IPS-18c (cell line): ENCODE results near the gene FKBP10.
A peak's percentile ranks its signal among the peaks of the same experiment; 100 is the strongest.

Source experiments
- H3K4me3 ChIP-seq: 2 replicates; pipeline ENCODE4 v1.7.0; 2013; ENCODE audit warnings: low read depth, mild to moderate bottlenecking, low read length, moderate library complexity; ENCODE audit not compliant: insufficient read depth
- H3K9me3 ChIP-seq: one replicate; pipeline ENCODE4 v1.6.1; 2013; ENCODE audit warnings: mild to moderate bottlenecking, low read length, moderate library complexity; ENCODE audit not compliant: control insufficient read depth, insufficient read depth

FKBP10 gene

GRCh38 chr17:41777574-41778188 is 35.1 kb upstream of the FKBP10 start:
- H3K9me3 ChIP-seq: no peaks in the 10 kb centered on the region
- no peak overlapping the region for H3K4me3 ChIP-seq

GRCh38 chr17:41779954-41780353 is 32.9 kb upstream of the FKBP10 start:
- H3K4me3 ChIP-seq: no peak overlapping the region
- no peaks in the 10 kb centered on the region for H3K9me3 ChIP-seq

DNA sequence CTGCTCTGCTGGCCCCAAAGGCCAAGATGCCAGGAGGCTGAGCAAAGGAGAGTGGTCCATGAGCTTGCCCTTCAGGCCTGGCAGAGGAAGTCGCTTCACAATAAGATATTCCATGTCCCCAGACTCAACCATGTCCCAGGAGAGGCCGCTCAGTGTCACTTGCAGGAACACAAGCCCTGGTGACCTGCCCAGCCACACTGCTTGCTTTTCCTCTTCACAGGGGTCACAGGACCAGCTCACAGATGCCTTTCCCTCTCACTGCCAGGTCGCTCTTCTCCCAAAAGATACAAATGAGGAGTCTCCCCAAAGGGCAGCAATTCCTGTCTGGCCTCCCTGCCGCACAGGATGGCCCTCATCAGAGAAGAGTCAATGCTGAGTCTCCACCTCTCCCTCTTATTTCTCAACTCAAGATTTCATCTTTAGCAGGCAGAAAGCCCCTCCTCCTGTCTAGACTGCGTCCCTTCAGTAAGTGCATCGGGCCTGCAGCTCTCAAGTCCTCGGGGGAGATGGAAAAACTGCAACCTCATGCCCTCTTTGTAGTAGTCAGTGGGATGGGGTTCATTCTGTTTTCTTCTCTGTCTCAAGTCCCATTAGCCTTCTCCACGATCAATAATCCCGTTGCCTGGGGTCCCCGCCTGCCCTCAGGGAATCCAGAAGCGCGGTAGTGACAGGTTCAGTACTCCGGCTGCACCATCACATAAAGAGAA is 31.2 kb upstream of the FKBP10 start:
- no peaks in the 10 kb centered on the region for H3K9me3 ChIP-seq
- H3K4me3 ChIP-seq: no peak overlapping the region

DNA sequence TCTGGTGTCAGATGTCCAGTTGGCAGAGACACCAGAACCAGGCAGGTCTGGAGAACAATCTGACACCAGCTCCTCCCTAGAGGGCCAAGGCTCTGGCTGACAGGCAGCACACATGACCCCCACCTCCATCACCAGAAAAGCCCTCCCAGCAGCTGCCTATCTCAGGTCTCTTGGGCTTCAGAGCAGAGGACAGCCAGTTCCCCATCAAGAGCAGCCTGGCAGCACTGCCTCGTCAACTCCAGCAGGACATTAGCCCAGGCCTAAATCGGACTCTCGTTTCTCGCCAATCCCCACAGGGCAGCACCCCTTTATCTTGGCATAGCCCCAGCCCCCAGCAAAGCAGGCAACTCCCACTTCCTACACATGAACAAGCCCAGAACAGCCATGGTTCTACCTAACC is 30.7 kb upstream of the FKBP10 start:
- no peaks in the 10 kb centered on the region for H3K9me3 ChIP-seq
- no peak overlapping the region for H3K4me3 ChIP-seq

DNA sequence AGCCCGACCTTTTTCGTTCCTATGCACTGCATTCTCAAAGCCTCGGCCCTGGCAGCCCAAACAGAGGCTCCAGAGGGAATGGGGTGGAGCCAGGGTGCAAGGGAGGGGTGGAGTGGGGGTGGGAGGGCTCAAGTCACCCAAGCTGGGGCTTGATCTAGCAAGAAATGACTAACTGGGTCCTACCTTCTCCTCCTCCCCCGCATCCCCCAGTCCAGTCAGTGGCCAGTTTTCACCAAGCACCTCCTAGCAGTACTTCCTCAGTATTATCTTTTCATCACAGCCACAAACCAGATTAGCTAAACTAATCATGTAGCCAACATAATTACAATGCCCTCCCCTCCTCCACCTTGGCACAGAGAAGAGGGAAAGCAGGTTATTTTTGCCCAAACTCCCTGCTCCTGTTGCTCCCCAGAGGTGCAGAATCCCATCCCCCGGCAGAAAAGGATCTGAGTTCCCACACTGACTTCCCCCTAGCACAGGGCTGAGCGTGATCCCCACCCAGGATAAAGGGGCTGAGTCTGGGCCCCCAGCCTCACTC is 28.5 kb upstream of the FKBP10 start:
- Histone ChIP-seq H3K4me3 (peak overlapping the region; percentile 88), H3K9me3 (no peaks in the 10 kb centered on the region)

GRCh38 chr17:41785091-41785858 is 27.5 kb upstream of the FKBP10 start:
- no peaks in the 10 kb centered on the region for H3K9me3 ChIP-seq
- H3K4me3 ChIP-seq: peak overlapping the region; percentile 88

GRCh38 chr17:41785859-41786226 is 27.0 kb upstream of the FKBP10 start:
- H3K9me3 ChIP-seq: no peaks in the 10 kb centered on the region
- peak overlapping the region; percentile 88 for H3K4me3 ChIP-seq

- Histone ChIP-seq H3K4me3 (peak within 1 kb of the TSS; percentile 88), H3K9me3 (no peaks in the 10 kb centered on the region)
Observed at GRCh38 chr17:41786227-41787020, 26.4 kb upstream of the FKBP10 start, which contains the start of gene JUP. JUP (minus strand) TSS chr17:41786711; CDS start chr17:41771854, 14,857 bp downstream.

DNA sequence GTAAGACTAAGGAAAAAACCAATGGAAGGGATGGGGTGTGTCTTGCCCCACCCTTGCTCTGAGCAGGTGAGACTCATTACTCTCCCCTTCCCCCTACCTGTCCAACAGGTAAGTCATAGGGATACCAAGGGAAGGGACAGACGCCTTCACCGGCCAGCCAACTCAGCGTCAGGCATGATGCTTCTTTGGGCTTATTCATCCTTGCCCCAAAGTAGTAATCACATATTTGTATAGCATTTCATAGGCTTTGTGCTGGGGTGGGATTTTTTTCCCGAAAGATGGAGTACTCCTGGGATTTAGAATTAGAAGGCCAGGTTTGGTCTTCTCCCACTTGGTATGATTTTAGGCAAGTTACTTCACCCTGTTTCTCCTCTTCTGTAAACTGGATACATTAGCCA is 25.8 kb upstream of the FKBP10 start:
- Histone ChIP-seq H3K9me3 (no peaks in the 10 kb centered on the region), H3K4me3 (no peak overlapping the region)

DNA sequence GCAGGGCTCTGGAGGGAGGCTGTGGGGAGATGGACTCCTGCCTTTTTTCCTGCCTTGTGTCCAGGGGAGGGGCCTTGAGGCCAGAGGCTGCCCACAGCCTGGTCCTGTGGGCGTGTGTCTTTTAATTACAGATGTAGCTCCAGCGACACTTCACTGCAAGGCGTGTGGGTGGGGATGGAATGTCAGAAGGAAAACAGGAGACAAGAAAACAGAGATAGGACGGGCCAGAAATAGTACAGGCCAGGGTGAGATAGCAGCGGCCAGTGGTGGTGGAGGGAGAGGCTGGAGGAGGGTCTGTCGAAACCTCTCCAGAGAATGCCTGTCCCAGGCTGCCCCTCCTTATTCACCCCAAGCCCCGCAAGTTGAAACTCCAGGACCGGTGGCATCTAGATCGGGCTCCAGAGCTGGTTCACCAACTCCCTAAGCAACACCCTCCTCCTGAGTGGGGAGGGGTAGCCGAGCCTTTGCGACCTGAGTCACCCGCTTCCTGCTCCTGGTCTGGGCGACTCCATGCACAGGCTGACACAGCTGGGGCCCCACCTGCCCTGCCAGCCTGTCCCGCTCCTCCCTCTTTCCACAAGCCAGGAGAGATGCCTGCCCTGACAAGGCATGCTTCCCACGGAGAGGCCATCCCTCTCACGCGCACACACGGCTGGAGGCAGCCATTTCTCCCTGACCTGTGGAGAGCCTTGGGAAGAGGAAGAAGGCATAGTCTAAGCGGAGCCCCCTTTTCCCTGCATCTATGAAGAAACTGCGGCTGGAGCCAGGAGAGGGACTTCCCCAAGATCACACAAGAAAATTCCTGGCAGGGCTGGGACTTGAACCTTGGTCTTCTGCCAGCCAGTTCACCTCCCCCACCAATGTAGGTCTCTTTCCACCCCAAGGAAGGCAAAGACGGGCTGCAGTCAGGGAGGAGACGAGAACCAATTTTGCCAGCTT is 19.7 kb upstream of the FKBP10 start:
- Histone ChIP-seq H3K9me3 (peaks cover 2% of the 10 kb centered on the region), H3K4me3 (peak overlapping the region; percentile 36)

DNA sequence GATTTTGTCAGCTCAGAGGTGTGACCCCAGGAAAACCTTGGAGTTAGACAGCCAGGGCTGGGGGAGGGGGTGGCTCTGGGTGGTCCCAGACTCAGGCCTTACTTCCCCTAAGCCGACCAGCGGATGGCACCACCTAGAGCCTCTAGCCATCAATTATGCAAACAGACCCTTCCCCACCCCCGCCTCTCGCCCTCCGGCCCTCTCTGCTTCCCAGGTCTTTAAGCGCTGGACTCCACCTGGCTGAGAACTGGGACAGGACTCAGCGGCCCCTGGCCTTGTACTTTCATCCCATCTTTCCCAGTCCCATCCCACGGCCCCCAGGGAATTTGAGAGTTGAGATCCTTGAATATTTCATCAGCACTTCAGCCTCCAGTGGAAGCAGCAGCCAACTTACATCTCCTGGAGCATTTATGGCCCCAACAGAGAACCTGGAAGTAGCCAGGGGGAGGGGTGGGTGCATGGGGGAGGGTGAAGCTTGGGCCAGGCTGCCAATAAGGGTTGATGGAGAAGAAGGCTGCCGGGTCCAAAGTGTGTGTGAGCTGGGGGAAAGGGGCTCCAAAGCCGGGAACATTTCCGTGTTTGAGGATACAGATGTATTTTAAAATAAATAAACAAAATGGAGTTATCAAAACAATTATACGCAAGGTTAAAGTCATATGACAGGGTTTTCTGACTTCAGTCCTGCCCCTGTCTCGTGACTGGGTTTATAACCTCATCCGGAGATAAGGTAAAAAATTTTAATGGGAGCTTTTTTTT is 18.8 kb upstream of the FKBP10 start:
- peak overlapping the region; percentile 36; the same call in 1 of the 2 replicates for H3K4me3 ChIP-seq
- peaks cover 2% of the 10 kb centered on the region for H3K9me3 ChIP-seq

DNA sequence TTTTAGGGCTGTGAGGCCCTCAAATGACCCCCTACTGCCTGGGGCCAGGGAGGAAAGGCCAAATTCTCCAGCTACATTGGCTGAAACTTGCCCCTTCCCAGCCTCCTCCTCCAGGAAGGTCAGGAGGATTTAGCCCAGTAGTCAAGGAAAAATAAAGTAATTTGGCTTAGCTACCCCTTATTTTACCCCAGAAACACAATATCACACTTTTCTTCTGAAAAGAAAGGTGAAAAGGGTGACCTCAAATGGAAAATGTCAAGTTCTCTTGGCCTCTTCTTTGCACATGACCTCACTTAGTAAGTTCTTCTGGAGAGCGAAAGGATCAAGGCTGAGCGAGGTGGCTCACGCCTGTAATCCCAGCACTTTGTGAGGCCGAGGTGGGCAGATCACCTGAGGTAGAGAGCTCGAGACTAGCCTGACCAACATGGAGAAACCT is 18.2 kb upstream of the FKBP10 start:
- Histone ChIP-seq H3K4me3 (no peak overlapping the region), H3K9me3 (peaks cover 2% of the 10 kb centered on the region)

DNA sequence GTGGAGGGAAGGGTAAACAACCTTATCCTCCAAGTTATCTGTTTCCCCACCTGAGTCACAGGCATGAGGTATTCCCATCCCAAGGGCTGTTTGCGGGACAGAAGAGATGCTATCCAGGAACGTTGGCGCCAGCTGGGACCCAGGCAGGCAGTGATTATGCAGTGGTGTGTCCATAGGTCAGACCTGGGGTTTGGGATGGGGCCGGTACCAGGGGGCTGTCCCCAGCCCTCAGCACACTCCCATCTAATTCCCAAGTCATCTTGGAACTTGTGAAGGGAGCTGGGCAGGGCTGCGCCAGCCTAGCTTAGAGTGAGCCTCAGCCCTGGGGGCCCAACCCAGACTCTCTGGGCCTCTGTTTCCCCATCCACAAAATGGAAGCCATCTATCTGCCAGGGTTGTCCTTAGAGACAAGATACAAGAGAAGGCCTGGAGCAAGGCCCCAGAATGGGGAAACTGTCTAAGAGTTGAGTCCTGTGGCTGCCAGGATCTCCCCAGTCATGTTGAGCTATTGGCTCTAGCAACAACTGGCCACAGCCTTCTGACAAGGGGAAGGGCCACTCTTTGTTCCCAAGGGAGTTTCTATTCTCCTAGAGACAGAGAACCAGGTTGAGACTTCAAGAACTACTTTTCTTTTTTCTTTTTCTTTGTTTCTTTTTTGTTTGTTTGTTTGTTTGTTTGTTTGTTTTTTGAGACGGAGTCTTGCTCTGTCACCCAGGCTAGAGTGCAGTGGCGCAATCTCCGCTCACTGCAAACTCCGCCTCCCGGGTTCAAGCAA is 16.5 kb upstream of the FKBP10 start:
- no peak overlapping the region for H3K4me3 ChIP-seq

DNA sequence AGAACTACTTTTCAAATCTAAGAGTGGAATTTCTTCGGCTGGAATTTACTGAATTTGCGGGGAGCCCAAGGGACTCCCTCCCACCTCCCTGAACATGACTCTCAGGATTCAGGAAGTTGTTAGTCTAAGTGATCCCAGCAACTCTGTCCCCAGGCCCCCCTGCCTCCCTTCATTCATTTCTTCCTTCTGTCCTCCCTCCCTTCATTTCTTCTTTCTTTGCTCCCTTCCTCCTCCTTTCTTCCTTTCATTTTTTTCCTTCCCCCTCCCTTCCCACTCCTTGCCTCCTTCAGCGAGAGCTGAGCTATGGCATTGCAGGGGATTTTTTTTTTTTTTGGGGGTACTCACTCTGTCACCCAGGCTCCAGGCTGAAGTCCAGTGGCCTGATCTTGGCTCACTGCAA is 15.4 kb upstream of the FKBP10 start:
- no peak overlapping the region for H3K4me3 ChIP-seq
- H3K9me3 ChIP-seq: peaks cover 2% of the 10 kb centered on the region

More for the DNA sequence above, 16.5 kb upstream of the FKBP10 start:
- peaks cover 2% of the 10 kb centered on the region for H3K9me3 ChIP-seq

GRCh38 chr17:41799366-41799765 is 13.4 kb upstream of the FKBP10 start:
- H3K4me3 ChIP-seq: no peak overlapping the region
- H3K9me3 ChIP-seq: peaks cover 2% of the 10 kb centered on the region
